H1 (cell line): ENCODE data around the gene ZBTB7B. TPM values are rescaled to one million over a fixed set of nuclear protein-coding genes. Genes with fewer than 3 reads are reported as not detected.

Experiments
- ASH2L ChIP-seq: fragments of 200-600, 300-600 bp; sonication (generic); IDR thresholded peaks from one replicate; pipeline ENCODE4 v1.7.1; 2017; ENCODE audit warnings: low read length
- BCL11A ChIP-seq, 2 experiments: IDR thresholded peaks; one replicate each; pipeline ENCODE4 v1.6.1; 2011; ENCODE audit warnings: low read depth in 2 of 2, low read length in 2 of 2, mild to moderate bottlenecking in 2 of 2
- EZH2 ChIP-seq: fragments of 200-600 bp; sonication (generic); IDR thresholded peaks from 2 replicates; pipeline ENCODE4 v1.7.1; 2012; ENCODE audit warnings: low read depth, mild to moderate bottlenecking, moderate library complexity, low read length, inconsistent platforms; ENCODE audit not compliant: severe bottlenecking
- KDM4A ChIP-seq: IDR thresholded peaks from one replicate; pipeline ENCODE4 v1.7.1; 2012; ENCODE audit warnings: low read depth, mild to moderate bottlenecking, moderate library complexity, low read length, inconsistent platforms; ENCODE audit not compliant: severe bottlenecking
- KDM5A ChIP-seq: fragments of 200-600 bp; IDR thresholded peaks from 2 replicates; pipeline ENCODE4 v1.7.1; 2012; ENCODE audit warnings: mild to moderate bottlenecking, low read length, inconsistent platforms, mixed read lengths
- NANOG ChIP-seq: IDR thresholded peaks from 2 replicates; pipeline ENCODE4 v1.6.1; 2011; ENCODE audit warnings: low read length, low read depth, mild to moderate bottlenecking, inconsistent platforms; ENCODE audit not compliant: insufficient read depth, poor library complexity, severe bottlenecking
- NRF1 ChIP-seq: IDR thresholded peaks from 2 replicates; pipeline ENCODE4 v1.6.1; 2011; ENCODE audit warnings: mild to moderate bottlenecking, low read depth, low read length, improper control_type of control experiment
- SAP30 ChIP-seq: fragments of 300-600 bp; sonication (generic); IDR thresholded peaks from 2 replicates; pipeline ENCODE4 v1.7.1; 2012; ENCODE audit warnings: low read length, moderate library complexity, mild to moderate bottlenecking, inconsistent platforms; ENCODE audit not compliant: insufficient read depth, insufficient replicate concordance
- TBP ChIP-seq: IDR thresholded peaks from 2 replicates; pipeline ENCODE4 v1.6.1; 2011; ENCODE audit warnings: low read depth, low read length, improper control_type of control experiment
- TEAD4 ChIP-seq: IDR thresholded peaks from 2 replicates; pipeline ENCODE4 v1.6.1; 2012; ENCODE audit warnings: low read depth, low read length, inconsistent platforms, mixed read lengths
- polyA plus RNA-seq, 7 experiments: library from polyadenylated mRNA; depleted of rRNA in 3 of 7; stranded (reverse) in 5 of 7; unstranded in 2 of 7; fragments of >200 nt in 5 of 7; fragments of 200-250 nt in 2 of 7; gene quantifications; 1 replicate in 5 of 7; 2 replicates in 1 of 7; 4 replicates in 1 of 7; pipeline versions ENCODE4 v1.2.1 to v1.2.3, GENCODE V29; 2011 to 2013; ENCODE audit warnings: missing spikeins in 2 of 7, mixed read lengths in 2 of 7
- total RNA-seq: library from RNA; stranded (reverse); fragmentation: NEBNext Ultra II Directional; extraction: Animal tissue kit (Norgen Biotek cat#: 25700); gene quantifications from 2 replicates; pipeline ENCODE4 v1.2.1, GENCODE V29; 2021

The ZBTB7B gene
- total and polyA plus RNA-seq, 2 of the 8 experiments (the other 6 are each of a cell fraction or from before 2014, with no cell fraction given) = 24.5 to 36.9 TPM

GRCh38 chr1:155013632-155014031 lies 11.0 kb downstream of the ZBTB7B start (continued):
- TF ChIP-seq TEAD4 (no peak), KDM4A (no peak), NANOG (no peak), NRF1 (no peak), ASH2L (no peak), TBP (no peak), EZH2 (no peak), KDM5A (no peak), BCL11A (IDR thresholded peaks at IDR 0.05; ENCODE audit: low read depth in 2 of 2, low read length in 2 of 2) (no peak), SAP30 (no peak)
- TF ChIP-seq, all 59 proteins: peak for 0
